PFSK-1 (cell line): ENCODE measurements around the gene KSR2.

ENCODE experiments used
- FOXP2 ChIP-seq: optimal IDR thresholded peaks from 2 replicates; pipeline ENCODE3; 2011; ENCODE audit warnings: borderline replicate concordance, control low read depth, inconsistent platforms; ENCODE audit not compliant: insufficient read depth; ENCODE audit errors: extremely low read length, extremely low read depth
- POLR2AphosphoS5 ChIP-seq: IDR thresholded peaks from 2 replicates; pipeline ENCODE4 v1.6.1; 2012; ENCODE audit warnings: low read depth, mild to moderate bottlenecking, control low read depth, low read length, moderate library complexity
- REST ChIP-seq, 2 experiments: IDR thresholded peaks; 2 replicates each; pipeline versions ENCODE4 v1.6.1 to v1.8.0; 2011 to 2012; ENCODE audit warnings: low read depth in 2 of 2, low read length in 2 of 2, control low read depth in 1 of 2, inconsistent platforms in 1 of 2, mild to moderate bottlenecking in 1 of 2, moderate library complexity in 1 of 2; ENCODE audit not compliant: insufficient read depth in 1 of 2
- SIN3A ChIP-seq: IDR thresholded peaks from 2 replicates; pipeline ENCODE4 v1.6.1; 2012; ENCODE audit warnings: mild to moderate bottlenecking, low read length, moderate library complexity, borderline replicate concordance; ENCODE audit not compliant: insufficient read depth
- TAF1 ChIP-seq: IDR thresholded peaks from 2 replicates; pipeline ENCODE4 v1.6.1; 2012; ENCODE audit warnings: low read length, control low read depth, borderline replicate concordance; ENCODE audit not compliant: insufficient read depth

Gene KSR2

DNA sequence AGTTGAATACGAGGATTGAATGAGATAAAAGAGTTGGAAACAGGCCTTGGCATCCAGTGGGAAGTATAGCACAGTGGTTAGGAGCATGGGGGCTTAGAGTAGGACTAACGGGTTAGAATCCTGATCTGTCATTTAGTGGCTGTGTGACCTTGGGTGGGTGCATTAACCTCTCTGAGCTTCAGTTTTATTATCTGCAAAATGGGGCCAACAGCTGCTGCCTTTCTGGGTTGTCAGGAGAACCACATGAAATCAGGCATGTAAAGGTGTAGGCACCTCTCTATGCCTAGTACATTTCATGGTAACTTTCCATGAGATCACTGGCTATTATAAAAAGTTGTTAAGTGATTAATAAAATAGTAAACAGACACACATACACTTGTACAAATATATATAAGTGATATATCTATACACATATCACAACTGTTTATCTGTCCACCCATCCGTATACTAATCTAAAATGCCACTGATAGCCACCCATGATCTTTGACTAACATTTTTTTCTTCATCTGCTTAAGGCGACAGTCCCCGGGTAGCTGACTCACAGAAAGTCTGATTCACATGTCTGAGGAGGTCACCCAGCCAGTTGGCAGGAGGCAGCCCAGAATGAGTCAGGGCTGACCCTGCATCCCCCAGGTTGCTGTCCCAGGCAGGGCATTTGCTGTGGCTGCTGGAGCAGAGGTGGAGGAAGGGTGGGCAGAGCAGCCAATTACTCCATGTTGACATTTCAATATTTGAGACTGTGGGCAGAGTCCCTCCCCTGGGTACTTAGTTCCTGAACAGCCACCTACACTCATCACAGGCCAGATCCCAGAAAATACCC lies 481.7 kb downstream of the KSR2 start:
- TF ChIP-seq FOXP2 (no peak), REST (IDR thresholded peaks at IDR 0.05; ENCODE audit: insufficient read depth in 1 of 2, low read depth in 2 of 2, low read length in 2 of 2) (no peak), TAF1 (no peak), SIN3A (no peak), POLR2AphosphoS5 (no peak)

GRCh38 chr12:117485984-117486839 lies 482.6 kb downstream of the KSR2 start:
- no peak for TF ChIP-seq FOXP2
- TF ChIP-seq POLR2AphosphoS5: no peak
- TF ChIP-seq TAF1: no peak
- no peak for TF ChIP-seq SIN3A
- no peak for TF ChIP-seq REST (IDR thresholded peaks at IDR 0.05; ENCODE audit: insufficient read depth in 1 of 2, low read depth in 2 of 2, low read length in 2 of 2)

DNA sequence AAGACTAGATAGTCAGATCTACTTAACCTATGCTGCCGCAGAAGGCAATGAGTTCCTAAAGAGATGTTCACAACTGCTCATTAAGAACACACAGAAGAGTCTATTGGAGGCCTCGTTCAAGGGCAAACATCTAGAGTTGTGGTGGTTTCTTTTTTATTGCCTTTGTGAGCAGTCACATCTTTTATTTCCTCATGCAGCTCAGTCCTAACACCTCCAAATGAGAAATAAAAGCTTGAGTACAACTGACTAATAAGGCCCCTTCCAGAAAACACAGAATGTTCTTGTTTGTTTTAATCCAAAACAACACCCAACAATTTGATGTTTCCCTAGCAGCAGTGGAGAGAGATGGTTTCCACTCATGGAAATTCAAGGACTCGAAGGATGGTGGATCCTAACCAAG lies 483.9 kb downstream of the KSR2 start:
- no peak for TF ChIP-seq TAF1
- no peak for TF ChIP-seq POLR2AphosphoS5
- no peak for TF ChIP-seq SIN3A
- TF ChIP-seq REST (IDR thresholded peaks at IDR 0.05; ENCODE audit: insufficient read depth in 1 of 2, low read depth in 2 of 2, low read length in 2 of 2): no peak
- TF ChIP-seq FOXP2: no peak

- TF ChIP-seq FOXP2: no peak
- TF ChIP-seq POLR2AphosphoS5: no peak
- TF ChIP-seq TAF1: no peak
Measured at GRCh38 chr12:117483501-117483900, 485.3 kb downstream of the KSR2 start.

DNA sequence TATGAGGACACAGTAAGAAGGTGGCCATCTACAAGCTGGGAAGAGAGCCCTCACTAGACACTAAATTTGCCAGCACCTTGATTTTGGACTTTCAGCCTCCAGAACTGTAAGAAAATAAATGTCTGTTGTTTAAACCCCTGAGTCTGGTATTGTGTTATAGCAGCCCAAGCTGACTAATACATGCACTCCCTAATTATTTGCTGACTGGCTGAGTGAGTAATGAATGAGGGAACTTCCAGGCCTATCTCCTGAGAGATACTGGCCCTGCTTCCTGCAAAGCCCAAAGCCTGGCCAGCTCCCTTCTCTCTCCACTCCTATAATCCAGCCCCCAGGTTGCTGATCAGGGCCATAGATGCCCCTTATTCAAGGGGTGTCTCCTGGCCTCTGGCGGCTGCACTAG lies 487.3 kb downstream of the KSR2 start:
- TF ChIP-seq POLR2AphosphoS5 (no peak), FOXP2 (no peak), SIN3A (no peak), TAF1 (no peak), REST (IDR thresholded peaks at IDR 0.05; ENCODE audit: insufficient read depth in 1 of 2, low read depth in 2 of 2, low read length in 2 of 2) (no peak)
